Fibroblast of villous mesenchyme (primary cell): ENCODE data around the gene RASSF3. TPM values are rescaled to one million over a fixed set of nuclear protein-coding genes. Genes with fewer than 3 reads are reported as not detected.
"Not testable (repeated sequence)": the region's sequence is repeated elsewhere in the genome, so short reads cannot be mapped to it uniquely, and the experiment has no call there.

Source experiments
- DNase-seq: peaks from one replicate; pipeline ENCODE4 v3.0.0-alpha.2; 2010; ENCODE audit warnings: low read depth
- H3K4me3 ChIP-seq: 2 replicates; pipeline ENCODE4 v1.5.1; 2011; ENCODE audit warnings: low read depth, mild to moderate bottlenecking, low read length
- total RNA-seq: library from RNA; depleted of rRNA; stranded (reverse); fragments of >200 nt; gene quantifications from 2 replicates; pipeline ENCODE4 v1.2.3, GENCODE V29; 2012
- TF ChIP-seq, protein P1 (sequence below): IDR thresholded peaks from 2 replicates; pipeline ENCODE4 v1.5.1; 2012; ENCODE audit warnings: low read depth, mild to moderate bottlenecking, low read length; ENCODE audit not compliant: insufficient read depth

Gene RASSF3
- total RNA-seq, 1 donor = 31.1 TPM

DNA sequence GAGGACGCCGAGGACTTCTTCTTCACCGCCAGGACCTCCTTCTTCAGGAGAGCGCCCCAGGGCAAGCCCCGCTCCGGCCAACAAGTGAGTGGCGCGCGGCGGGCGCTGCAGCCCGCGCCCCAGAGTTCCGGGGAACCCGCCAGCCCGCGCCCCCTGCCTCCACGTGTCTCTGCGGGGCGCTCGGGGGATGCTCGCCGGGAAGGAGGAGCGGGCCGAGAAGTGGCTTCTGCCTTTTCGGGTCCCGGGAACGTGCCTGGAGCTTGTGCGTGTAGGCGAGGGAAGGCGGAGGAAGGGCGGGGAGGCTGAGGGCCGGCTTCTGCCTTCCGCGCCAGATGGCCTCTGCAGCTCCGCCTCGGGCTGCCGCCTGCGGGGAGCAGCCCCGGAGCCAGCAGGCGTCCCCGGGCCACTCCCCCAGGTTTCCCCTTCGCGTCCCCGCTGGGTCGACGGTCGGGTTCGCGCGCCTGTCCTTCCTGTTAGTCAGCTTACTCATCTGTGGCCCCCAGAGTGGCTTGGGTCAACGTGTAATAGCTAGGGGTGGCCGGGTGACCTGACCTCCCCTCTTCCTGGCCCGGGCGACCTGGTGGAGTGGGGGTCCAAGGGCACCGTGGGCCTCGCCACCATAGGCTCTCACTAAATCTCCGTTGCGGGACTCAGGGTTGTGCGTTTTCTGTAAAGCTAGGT, 505 bp downstream of the RASSF3 start:
- H3K4me3 ChIP-seq = peak overlapping the region; percentile 91
- TF ChIP-seq, protein P1, sequence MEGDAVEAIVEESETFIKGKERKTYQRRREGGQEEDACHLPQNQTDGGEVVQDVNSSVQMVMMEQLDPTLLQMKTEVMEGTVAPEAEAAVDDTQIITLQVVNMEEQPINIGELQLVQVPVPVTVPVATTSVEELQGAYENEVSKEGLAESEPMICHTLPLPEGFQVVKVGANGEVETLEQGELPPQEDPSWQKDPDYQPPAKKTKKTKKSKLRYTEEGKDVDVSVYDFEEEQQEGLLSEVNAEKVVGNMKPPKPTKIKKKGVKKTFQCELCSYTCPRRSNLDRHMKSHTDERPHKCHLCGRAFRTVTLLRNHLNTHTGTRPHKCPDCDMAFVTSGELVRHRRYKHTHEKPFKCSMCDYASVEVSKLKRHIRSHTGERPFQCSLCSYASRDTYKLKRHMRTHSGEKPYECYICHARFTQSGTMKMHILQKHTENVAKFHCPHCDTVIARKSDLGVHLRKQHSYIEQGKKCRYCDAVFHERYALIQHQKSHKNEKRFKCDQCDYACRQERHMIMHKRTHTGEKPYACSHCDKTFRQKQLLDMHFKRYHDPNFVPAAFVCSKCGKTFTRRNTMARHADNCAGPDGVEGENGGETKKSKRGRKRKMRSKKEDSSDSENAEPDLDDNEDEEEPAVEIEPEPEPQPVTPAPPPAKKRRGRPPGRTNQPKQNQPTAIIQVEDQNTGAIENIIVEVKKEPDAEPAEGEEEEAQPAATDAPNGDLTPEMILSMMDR = no peak
- peak; percentile 58 for DNase-seq

DNA sequence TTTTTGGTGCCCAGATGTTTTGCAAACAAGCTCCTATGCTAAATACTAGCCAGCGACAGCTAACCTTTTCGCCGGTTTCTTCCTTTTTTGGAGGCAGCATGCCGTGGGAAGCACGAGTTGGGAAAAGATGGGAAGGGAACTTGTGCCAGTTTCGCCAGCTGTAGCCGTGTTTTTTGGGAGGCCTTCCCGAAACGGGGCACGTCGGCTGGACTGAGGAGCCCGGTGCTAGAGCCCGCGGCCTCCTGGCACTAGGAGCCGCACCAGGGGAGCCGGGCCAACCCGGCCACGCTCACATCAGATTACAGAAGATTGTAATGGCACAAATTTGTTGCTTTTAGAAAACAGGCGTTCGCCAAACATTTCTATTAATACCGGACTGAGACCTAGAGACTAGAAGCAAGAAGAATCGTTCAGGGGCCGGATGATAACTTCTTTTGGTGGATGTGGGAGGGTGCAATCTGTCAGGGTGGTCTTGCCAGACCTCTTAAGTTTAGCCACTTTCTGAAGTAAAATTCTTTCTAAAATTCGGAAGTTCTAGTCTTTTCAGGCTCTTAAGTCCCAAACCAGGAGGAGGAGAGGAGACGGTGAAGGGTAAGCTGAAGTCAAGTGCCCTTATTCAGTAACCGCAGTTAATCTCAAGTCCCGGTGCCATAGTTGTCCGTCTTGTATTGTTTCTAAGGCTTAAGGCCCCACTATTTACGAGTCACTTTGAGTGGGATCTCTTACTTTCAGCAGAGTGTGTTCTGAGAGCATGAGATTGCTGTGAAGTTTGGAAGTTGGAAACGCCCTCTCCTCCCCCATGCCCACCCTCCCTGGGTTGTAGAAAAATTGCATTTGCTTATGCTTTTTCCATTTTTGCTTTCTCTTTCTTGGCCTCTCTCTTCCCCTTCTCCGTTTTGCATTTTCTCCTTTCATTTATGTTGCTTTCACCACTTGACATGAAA, 1.3 kb downstream of the RASSF3 start:
- TF ChIP-seq, protein P1 = peak; percentile 8
- DNase-seq = peak; percentile 52

DNA sequence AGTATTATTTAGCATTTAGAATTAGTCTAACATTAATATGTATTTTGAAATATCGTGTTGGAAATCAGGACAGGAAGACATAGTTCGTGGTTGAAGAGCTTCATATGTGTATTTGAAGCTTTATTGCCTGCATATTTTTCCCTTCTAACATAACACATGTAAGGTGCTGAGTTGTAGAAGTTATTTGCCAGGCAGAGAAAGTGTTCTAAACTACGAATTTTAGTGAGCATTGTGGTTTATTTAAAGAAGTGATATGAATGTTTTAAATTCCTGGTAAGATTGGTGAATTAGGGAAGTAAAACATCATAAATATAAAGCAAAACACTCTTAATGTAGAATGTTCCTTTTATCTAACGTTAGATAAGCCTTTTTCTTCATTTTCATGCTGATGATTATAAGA, 2.5 kb downstream of the RASSF3 start:
- TF ChIP-seq, protein P1 = no peak
- peak; percentile 68 for DNase-seq
- peak overlapping the region; percentile 91 for H3K4me3 ChIP-seq

More for the DNA sequence above, 1.3 kb downstream of the RASSF3 start:
- peak overlapping the region; percentile 91 for H3K4me3 ChIP-seq

DNA sequence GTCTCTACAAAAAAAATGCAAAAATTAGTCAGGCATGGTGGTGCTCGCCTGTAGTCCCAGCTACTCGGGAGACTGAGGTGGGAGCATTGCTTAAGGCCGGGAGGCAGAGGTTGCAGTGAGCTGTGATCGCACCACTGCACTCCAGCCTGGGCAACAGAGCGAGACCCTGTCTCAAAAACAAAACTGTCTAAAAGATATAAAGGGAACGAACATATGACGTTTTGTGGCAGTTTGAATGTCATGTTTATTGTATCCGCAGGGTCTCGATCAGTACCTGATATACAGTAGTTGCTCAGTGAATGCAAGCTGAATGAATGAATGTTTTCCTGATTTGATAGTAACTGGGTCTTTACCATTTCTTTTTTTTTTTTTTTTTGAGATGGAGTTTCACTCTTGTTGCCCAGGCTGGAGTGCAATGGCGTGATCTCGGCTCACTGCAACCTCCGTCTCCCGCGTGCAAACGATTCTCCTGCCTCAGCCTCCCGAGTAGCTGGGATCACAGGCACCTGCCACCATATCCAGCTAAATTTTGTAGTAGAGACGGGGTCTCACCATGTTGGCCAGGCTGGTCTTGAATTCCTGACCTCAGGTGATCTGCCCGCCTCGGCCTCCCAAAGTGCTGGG, 3.6 kb downstream of the RASSF3 start:
- not testable (repeated sequence) for H3K4me3 ChIP-seq, DNase-seq

DNA sequence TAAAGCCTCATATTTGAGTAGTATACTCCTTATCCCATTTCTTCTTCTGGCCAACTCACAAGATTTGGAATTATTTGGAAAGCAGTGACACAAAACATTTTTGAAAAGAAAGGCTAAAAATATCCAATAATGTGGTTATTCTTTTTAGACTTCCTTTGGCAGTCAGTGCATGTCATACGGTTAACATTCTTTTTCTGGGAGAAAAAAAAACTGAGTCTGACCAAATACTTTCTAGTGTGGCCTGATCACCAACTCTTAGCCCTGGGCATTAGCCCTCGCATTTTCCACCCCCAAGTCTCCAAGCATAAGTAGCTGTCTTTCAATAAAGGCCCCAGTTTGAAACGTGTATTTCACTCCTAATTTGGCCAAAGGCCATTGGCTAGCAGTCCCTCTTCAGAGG, 5.9 kb downstream of the RASSF3 start:
- no peak for DNase-seq
- H3K4me3 ChIP-seq = no peak overlapping the region
- TF ChIP-seq, protein P1 = no peak

DNA sequence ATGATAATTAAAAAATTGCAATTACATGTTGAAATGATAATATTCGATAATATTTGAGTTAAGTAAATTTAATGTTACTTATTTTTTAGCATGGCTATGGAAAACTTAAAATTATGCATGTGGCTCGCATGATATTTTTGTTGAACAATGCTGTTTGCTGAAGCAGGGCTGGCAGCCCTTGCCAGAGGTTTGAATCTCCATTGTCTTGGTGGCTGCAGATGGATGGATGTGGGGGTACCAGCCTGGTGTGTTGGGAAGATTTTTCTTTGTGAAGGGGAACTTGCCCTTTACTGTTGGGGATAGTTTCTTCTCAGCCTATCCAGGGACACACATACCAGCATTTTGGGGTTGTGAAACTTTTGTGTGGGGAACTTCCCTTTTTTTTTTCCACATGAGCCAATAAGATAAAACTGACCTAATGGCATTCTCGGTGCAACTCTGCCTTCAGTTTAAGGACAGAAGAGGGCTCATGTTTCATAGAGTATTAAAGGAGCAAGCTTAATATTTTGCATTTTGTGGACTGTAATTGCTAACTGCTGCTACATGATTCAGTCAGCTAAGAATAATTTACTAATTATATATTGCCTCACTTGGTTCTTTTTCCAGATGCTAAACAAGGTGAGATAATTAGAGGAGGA, 8.8 kb downstream of the RASSF3 start:
- TF ChIP-seq, protein P1 = no peak
- no peak overlapping the region for H3K4me3 ChIP-seq
- DNase-seq = peak; percentile 86
